Measurements from ENCODE around the gene SURF4. TPM values are rescaled to one million over a fixed set of nuclear protein-coding genes. Genes with fewer than 3 reads are reported as not detected.

Gene SURF4
- polyA plus RNA-seq, 3 donors, result 61.4 to 175 (median 157) TPM

DNA sequence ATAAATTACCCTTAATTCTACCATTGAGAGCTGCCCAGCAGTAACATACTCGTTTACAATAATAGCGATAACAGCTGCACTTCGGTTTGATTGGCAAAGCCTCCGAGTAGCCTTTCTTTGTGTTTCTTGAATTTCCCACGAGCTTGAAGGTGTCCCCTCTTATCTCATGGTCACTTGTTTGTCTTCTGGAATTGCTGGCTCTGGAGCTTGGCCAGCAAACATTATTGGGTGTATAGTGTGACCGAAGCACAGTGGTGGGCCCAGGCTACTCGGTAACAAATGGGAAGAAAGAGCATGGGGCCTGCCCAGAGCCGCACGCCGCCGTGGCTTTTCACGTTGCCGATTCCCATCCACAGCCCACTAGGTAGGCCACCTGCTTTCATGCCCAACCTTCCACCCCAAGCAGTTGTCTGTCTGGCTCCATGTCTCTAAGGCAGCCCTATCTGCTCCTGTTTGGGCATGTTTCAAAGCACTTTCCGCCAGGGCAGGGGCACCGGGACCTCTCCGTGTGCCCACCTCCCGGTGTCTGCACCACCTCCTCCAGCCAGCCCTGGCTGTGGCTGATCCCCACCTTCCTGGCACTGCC lies 9.0 kb upstream of the SURF4 start:
- intact Hi-C loops (cut with micrococcal nuclease), result no loop called here
- Histone ChIP-seq H3K9ac (ENCODE audit: insufficient read depth, low read length, poor library complexity, severe bottlenecking) (no peak overlapping the region), H4K20me1 (ENCODE audit: insufficient read depth, low read length) (no peaks in the 10 kb centered on the region), H3K27ac (ENCODE audit: low read depth in 1 of 2, low read length in 2 of 2) (no peak overlapping the region), H2AFZ (ENCODE audit: insufficient read depth, low read depth, low read length, poor library complexity, severe bottlenecking) (no peak overlapping the region), H3K79me2 (ENCODE audit: insufficient read depth, low read length) (no peaks in the 10 kb centered on the region), H3K4me3 (replicated peaks in 1 of 3; ENCODE audit: low read depth in 2 of 3, low read length in 3 of 3) (no peak overlapping the region), H3K9me3 (replicated peaks in 1 of 2; ENCODE audit: control insufficient read depth in 1 of 2, insufficient read depth in 1 of 2, low read length in 2 of 2) (no peaks in the 10 kb centered on the region), H3K36me3 (replicated peaks in 1 of 2; ENCODE audit: control insufficient read depth in 1 of 2, insufficient read depth in 2 of 2, low read length in 2 of 2) (no peaks in the 10 kb centered on the region), H3K4me2 (replicated peaks; ENCODE audit: extremely low read depth, low read length, poor library complexity, severe bottlenecking) (no peak overlapping the region), H3K27me3 (ENCODE audit: control insufficient read depth in 2 of 2, insufficient read depth in 2 of 2, low read length in 2 of 2) (no peaks in the 10 kb centered on the region), H3K4me1 (ENCODE audit: control insufficient read depth in 1 of 2, insufficient read depth in 2 of 2, low read length in 2 of 2) (no peaks in the 10 kb centered on the region)
- TF ChIP-seq, protein P1, sequence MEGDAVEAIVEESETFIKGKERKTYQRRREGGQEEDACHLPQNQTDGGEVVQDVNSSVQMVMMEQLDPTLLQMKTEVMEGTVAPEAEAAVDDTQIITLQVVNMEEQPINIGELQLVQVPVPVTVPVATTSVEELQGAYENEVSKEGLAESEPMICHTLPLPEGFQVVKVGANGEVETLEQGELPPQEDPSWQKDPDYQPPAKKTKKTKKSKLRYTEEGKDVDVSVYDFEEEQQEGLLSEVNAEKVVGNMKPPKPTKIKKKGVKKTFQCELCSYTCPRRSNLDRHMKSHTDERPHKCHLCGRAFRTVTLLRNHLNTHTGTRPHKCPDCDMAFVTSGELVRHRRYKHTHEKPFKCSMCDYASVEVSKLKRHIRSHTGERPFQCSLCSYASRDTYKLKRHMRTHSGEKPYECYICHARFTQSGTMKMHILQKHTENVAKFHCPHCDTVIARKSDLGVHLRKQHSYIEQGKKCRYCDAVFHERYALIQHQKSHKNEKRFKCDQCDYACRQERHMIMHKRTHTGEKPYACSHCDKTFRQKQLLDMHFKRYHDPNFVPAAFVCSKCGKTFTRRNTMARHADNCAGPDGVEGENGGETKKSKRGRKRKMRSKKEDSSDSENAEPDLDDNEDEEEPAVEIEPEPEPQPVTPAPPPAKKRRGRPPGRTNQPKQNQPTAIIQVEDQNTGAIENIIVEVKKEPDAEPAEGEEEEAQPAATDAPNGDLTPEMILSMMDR (IDR thresholded peaks at IDR 0.05), result no peak
- WGBS (ENCODE audit: insufficient coverage), result 93% methylated on average over 15 of the region's 17 CpGs
- Mint-ChIP-seq H3K36me3 (no peaks in the 10 kb centered on the region), H3K4me3 (no peak overlapping the region), H3K27me3 (ENCODE audit: low read depth in 3 of 3) (peaks cover 2 to 6% (median 3%) of the 10 kb centered on the region in 3 donors), H3K4me1 (no peaks in the 10 kb centered on the region), H3K27ac (no peak overlapping the region), H3K9me3 (no peaks in the 10 kb centered on the region)
- DNase-seq, result no peak

DNA sequence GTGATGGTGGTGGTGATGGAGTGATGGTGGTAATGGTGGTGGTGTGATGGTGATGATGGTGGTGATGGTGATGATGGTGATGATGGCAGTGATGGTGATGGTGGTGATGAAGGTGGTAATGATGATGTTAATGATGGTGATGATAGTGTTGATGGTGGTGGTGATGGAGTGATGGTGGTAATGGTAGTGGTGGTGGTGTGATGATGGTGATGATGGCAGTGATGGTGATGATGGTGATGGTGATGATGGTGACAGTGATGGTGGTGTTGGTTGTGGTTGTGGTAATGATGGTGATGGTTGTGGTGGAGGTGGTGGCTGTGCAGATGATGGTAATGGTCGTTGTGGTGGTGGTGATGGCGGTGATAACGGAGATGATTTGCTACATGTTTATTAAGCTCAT lies 7.6 kb upstream of the SURF4 start:
- Mint-ChIP-seq H3K4me1 (peaks cover 6% of the 10 kb centered on the region), H3K27ac (no peak overlapping the region), H3K4me3 (no peak overlapping the region), H3K27me3 (ENCODE audit: low read depth in 3 of 3) (peaks cover 2 to 4% (median 3%) of the 10 kb centered on the region in 3 donors), H3K9me3 (no peaks in the 10 kb centered on the region), H3K36me3 (no peaks in the 10 kb centered on the region)
- intact Hi-C loops (cut with micrococcal nuclease), result no loop called here
- TF ChIP-seq, protein P1 (IDR thresholded peaks at IDR 0.05), result no peak
- no peak for DNase-seq
- Histone ChIP-seq H4K20me1 (ENCODE audit: insufficient read depth, low read length) (no peaks in the 10 kb centered on the region), H3K4me2 (replicated peaks; ENCODE audit: extremely low read depth, low read length, poor library complexity, severe bottlenecking) (no peak overlapping the region), H2AFZ (ENCODE audit: insufficient read depth, low read depth, low read length, poor library complexity, severe bottlenecking) (no peak overlapping the region), H3K9me3 (replicated peaks in 1 of 2; ENCODE audit: control insufficient read depth in 1 of 2, insufficient read depth in 1 of 2, low read length in 2 of 2) (no peaks in the 10 kb centered on the region), H3K4me3 (replicated peaks in 1 of 3; ENCODE audit: low read depth in 2 of 3, low read length in 3 of 3) (no peak overlapping the region), H3K27me3 (ENCODE audit: control insufficient read depth in 2 of 2, insufficient read depth in 2 of 2, low read length in 2 of 2) (no peaks in the 10 kb centered on the region), H3K79me2 (ENCODE audit: insufficient read depth, low read length) (no peaks in the 10 kb centered on the region), H3K4me1 (ENCODE audit: control insufficient read depth in 1 of 2, insufficient read depth in 2 of 2, low read length in 2 of 2) (peaks cover 0 to 4% of the 10 kb centered on the region in 2 donors), H3K36me3 (replicated peaks in 1 of 2; ENCODE audit: control insufficient read depth in 1 of 2, insufficient read depth in 2 of 2, low read length in 2 of 2) (no peaks in the 10 kb centered on the region), H3K27ac (ENCODE audit: low read depth in 1 of 2, low read length in 2 of 2) (no peak overlapping the region), H3K9ac (ENCODE audit: insufficient read depth, low read length, poor library complexity, severe bottlenecking) (no peak overlapping the region)
- WGBS (ENCODE audit: insufficient coverage), result 93% methylated on average over 3 of the region's 3 CpGs

All from CD14-positive monocyte (primary cell).